ENCODE data around the gene RPL31. TPM values are rescaled to one million over a fixed set of nuclear protein-coding genes. Genes with fewer than 3 reads are reported as not detected.

The RPL31 gene
- total and polyA plus RNA-seq, 2 donors (not counting 1 experiment from before 2014, with no cell fraction given): 1,767 to 2,170 TPM

DNA sequence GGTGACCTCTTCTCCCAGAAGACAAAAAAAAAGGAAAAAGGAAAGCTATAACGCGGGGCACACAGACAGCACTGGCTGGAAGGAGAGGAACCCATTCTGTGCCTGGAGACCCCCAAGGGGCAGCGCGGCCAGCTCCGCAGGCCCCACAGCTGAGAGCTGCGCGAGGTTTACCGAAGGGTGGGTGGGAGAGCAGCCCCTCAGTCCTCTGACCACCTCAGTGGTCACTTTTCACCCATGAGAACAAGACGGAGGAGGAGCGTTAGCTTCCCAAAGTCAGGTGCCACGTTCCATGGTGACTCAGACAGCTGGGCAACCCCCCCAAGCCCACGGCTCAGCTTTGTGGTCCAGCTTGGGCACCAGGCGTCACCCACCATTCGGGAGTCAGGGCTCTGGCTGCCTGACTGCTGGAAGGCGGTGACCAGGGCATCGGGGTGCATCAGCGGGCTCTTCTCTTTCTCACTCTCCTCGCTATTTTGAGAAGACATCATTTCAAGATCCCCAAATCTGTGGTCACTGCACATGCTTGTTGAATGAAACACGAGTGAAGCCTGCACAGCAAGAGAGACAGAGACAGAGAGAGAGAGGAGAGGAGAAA is 35.2 kb downstream of the RPL31 start:
- ChIA-PET CTCF (interaction anchor here (0.8 to 5.9 kb wide), 10 partner anchors 8 to 177 kb away, joined by 3 to 87 read pairs (median 4); partner anchors contain the start of gene TBC1D8), POLR2A (interaction anchor here (0.7 kb wide), 1 partner anchor 9 kb away, joined by 3 read pairs; no protein-coding TSS in a partner anchor)
- Histone ChIP-seq H3K9me3 (ENCODE audit: control extremely low read depth in 1 of 3, control insufficient read depth in 2 of 3, insufficient read depth in 1 of 3, low read length in 2 of 3) (no peaks in the 10 kb centered on the region), H3K4me3 (ENCODE audit: control extremely low read depth in 1 of 5, extremely low read depth in 1 of 5, insufficient read depth in 1 of 5, low read depth in 2 of 5, low read length in 4 of 5) (no peak overlapping the region), H3K36me3 (replicated peaks in 1 of 2; ENCODE audit: control extremely low read depth in 1 of 2, control insufficient read depth in 1 of 2, extremely low read depth in 1 of 2, insufficient read depth in 2 of 2, low read length in 1 of 2) (no peaks in the 10 kb centered on the region), H3K9ac (ENCODE audit: low read length) (no peak overlapping the region), H4K20me1 (ENCODE audit: control insufficient read depth, insufficient read depth, low read length, poor library complexity, severe bottlenecking) (no peaks in the 10 kb centered on the region), H2AFZ (ENCODE audit: insufficient read depth, low read depth, low read length, poor library complexity, severe bottlenecking) (no peak overlapping the region), H3K4me2 (replicated peaks; ENCODE audit: low read depth, low read length, poor library complexity, severe bottlenecking) (no peak overlapping the region), H3K27me3 (replicated peaks in 1 of 4; ENCODE audit: control extremely low read depth in 1 of 4, control insufficient read depth in 3 of 4, insufficient read depth in 4 of 4, low read length in 3 of 4) (no peaks in the 10 kb centered on the region), H3K79me2 (ENCODE audit: control insufficient read depth, insufficient read depth, low read length) (no peaks in the 10 kb centered on the region), H3K27ac (ENCODE audit: low read length in 2 of 2) (no peak overlapping the region), H3K4me1 (ENCODE audit: control insufficient read depth in 2 of 2, insufficient read depth in 2 of 2, low read length in 2 of 2) (no peaks in the 10 kb centered on the region)
- ATAC-seq (ENCODE audit: low read depth): no peak
- intact Hi-C loops (cut with micrococcal nuclease): no loop called here
- no peak for TF ChIP-seq EZH2 (IDR thresholded peaks at IDR 0.05; ENCODE audit: borderline replicate concordance, insufficient read depth, low read depth, low read length, poor library complexity, severe bottlenecking)
- TF ChIP-seq, protein P1, sequence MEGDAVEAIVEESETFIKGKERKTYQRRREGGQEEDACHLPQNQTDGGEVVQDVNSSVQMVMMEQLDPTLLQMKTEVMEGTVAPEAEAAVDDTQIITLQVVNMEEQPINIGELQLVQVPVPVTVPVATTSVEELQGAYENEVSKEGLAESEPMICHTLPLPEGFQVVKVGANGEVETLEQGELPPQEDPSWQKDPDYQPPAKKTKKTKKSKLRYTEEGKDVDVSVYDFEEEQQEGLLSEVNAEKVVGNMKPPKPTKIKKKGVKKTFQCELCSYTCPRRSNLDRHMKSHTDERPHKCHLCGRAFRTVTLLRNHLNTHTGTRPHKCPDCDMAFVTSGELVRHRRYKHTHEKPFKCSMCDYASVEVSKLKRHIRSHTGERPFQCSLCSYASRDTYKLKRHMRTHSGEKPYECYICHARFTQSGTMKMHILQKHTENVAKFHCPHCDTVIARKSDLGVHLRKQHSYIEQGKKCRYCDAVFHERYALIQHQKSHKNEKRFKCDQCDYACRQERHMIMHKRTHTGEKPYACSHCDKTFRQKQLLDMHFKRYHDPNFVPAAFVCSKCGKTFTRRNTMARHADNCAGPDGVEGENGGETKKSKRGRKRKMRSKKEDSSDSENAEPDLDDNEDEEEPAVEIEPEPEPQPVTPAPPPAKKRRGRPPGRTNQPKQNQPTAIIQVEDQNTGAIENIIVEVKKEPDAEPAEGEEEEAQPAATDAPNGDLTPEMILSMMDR (IDR thresholded peaks at IDR 0.05): no peak
- Mint-ChIP-seq H3K27me3 (peaks cover 4% of the 10 kb centered on the region), H3K4me3 (no peak overlapping the region), H3K4me1 (peaks cover 2% of the 10 kb centered on the region), H3K27ac (no peak overlapping the region), H3K9me3 (ENCODE audit: insufficient read depth) (no peaks in the 10 kb centered on the region)
- DNase-seq: no peak
- WGBS (ENCODE audit: insufficient coverage): 93% methylated on average over 8 of the region's 19 CpGs

DNA sequence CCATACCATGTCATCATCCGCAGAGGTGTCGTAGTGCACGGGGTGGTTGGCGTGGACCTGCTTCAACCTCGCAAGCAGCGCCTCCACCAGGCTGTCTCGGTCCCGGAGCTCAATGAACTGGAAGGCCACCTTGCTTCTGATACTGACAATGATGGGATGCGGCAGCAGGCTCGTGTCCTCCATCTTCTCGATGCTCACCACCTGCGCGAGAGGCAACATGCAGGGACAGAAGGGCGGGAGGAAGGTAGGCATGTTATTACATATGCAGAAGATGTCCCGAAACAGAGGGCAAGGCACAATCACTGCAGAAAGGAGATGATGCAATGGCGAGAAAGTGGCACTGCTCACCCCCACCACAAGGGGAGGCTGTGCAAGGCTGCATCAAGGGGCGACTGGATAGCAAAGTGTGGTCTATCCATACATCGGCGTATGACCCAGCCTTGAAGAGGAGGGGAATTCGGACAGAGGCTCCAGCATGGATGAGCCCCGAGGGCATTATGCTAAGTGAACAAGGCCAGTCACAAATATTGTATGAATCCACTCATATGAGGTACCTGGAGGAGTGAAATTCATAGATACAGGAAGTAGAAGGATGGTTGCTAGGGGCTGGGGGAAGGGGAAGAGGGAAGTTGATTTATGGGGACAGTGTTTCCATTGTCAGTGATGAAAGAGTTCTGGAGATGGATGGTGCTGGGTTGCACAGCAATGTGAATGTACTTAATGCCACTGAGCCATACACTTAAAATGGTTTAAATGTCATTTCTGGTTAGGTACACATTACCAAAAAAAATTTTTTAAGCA is 36.6 kb downstream of the RPL31 start:
- Histone ChIP-seq H3K36me3 (replicated peaks in 1 of 2; ENCODE audit: control extremely low read depth in 1 of 2, control insufficient read depth in 1 of 2, extremely low read depth in 1 of 2, insufficient read depth in 2 of 2, low read length in 1 of 2) (no peaks in the 10 kb centered on the region), H3K4me2 (replicated peaks; ENCODE audit: low read depth, low read length, poor library complexity, severe bottlenecking) (no peak overlapping the region), H3K9me3 (ENCODE audit: control extremely low read depth in 1 of 3, control insufficient read depth in 2 of 3, insufficient read depth in 1 of 3, low read length in 2 of 3) (no peaks in the 10 kb centered on the region), H3K79me2 (ENCODE audit: control insufficient read depth, insufficient read depth, low read length) (no peaks in the 10 kb centered on the region), H3K4me1 (ENCODE audit: control insufficient read depth in 2 of 2, insufficient read depth in 2 of 2, low read length in 2 of 2) (peaks cover 0 to 7% of the 10 kb centered on the region in 2 donors), H3K27me3 (replicated peaks in 1 of 4; ENCODE audit: control extremely low read depth in 1 of 4, control insufficient read depth in 3 of 4, insufficient read depth in 4 of 4, low read length in 3 of 4) (no peaks in the 10 kb centered on the region), H4K20me1 (ENCODE audit: control insufficient read depth, insufficient read depth, low read length, poor library complexity, severe bottlenecking) (no peaks in the 10 kb centered on the region), H2AFZ (ENCODE audit: insufficient read depth, low read depth, low read length, poor library complexity, severe bottlenecking) (no peak overlapping the region), H3K9ac (ENCODE audit: low read length) (no peak overlapping the region), H3K27ac (ENCODE audit: low read length in 2 of 2) (no peak overlapping the region), H3K4me3 (ENCODE audit: control extremely low read depth in 1 of 5, extremely low read depth in 1 of 5, insufficient read depth in 1 of 5, low read depth in 2 of 5, low read length in 4 of 5) (no peak overlapping the region)
- ATAC-seq (ENCODE audit: low read depth): no peak
- Mint-ChIP-seq H3K4me1 (peaks cover 2% of the 10 kb centered on the region), H3K27ac (no peak overlapping the region), H3K9me3 (ENCODE audit: insufficient read depth) (no peaks in the 10 kb centered on the region), H3K27me3 (no peaks in the 10 kb centered on the region), H3K4me3 (no peak overlapping the region)
- intact Hi-C loops (cut with micrococcal nuclease): no loop called here
- DNase-seq: no peak
- no peak for TF ChIP-seq EZH2 (IDR thresholded peaks at IDR 0.05; ENCODE audit: borderline replicate concordance, insufficient read depth, low read depth, low read length, poor library complexity, severe bottlenecking)
- TF ChIP-seq, protein P1 (IDR thresholded peaks at IDR 0.05): no peak
- CTCF ChIA-PET: interaction anchor here (1.0 to 5.9 kb wide), 2 partner anchors 166 to 176 kb away, joined by 3 to 87 read pairs; no protein-coding TSS in a partner anchor
- POLR2A ChIA-PET: no interaction called here
- WGBS (ENCODE audit: insufficient coverage): 89% methylated on average over 19 of the region's 21 CpGs
